SK-N-SH treated with all-trans-retinoic acid at 6 μM for 48 hours (cell line): ENCODE measurements around the gene FRMD4B.

Experiments used
- ARNTL ChIP-seq: fragments of 450-650 bp; formaldehyde crosslinking; IDR thresholded peaks from 2 replicates; pipeline ENCODE4 v1.5.0; 2020; ENCODE audit warnings: low read depth, mild to moderate bottlenecking, moderate library complexity, borderline replicate concordance
- BACH2 ChIP-seq: fragments of 250-450 bp; sonication (Bioruptor Pico); IDR thresholded peaks from 2 replicates; pipeline ENCODE4 v1.9.0; 2021; ENCODE audit warnings: mild to moderate bottlenecking, borderline replicate concordance
- GLIS3 ChIP-seq: fragments of 250-450 bp; sonication (Bioruptor Pico); IDR thresholded peaks from 2 replicates; pipeline ENCODE4 v1.5.0; 2020; ENCODE audit warnings: mild to moderate bottlenecking, moderate library complexity
- ISL1 ChIP-seq: fragments of 250-450 bp; sonication (Bioruptor Pico); IDR thresholded peaks from 2 replicates; pipeline ENCODE4 v2.1.2; 2022; ENCODE audit warnings: mild to moderate bottlenecking, moderate library complexity
- OSR1 ChIP-seq: fragments of 250-450 bp; sonication (Bioruptor Pico); IDR thresholded peaks from 2 replicates; pipeline ENCODE4 v1.8.0; 2022; ENCODE audit warnings: moderate library complexity, mild to moderate bottlenecking, inconsistent platforms
- PATZ1 ChIP-seq: fragments of 250-450 bp; sonication (Bioruptor Pico); IDR thresholded peaks from 2 replicates; pipeline ENCODE4 v1.8.0; 2020; ENCODE audit warnings: mild to moderate bottlenecking, moderate library complexity, borderline replicate concordance
- RARB ChIP-seq: fragments of 250-450 bp; sonication (Bioruptor Pico); IDR thresholded peaks from 2 replicates; pipeline ENCODE4 v1.8.0; 2021; ENCODE audit warnings: mild to moderate bottlenecking, moderate library complexity
- TOX ChIP-seq: fragments of 250-450 bp; sonication (Bioruptor Pico); IDR thresholded peaks from 2 replicates; pipeline ENCODE4 v1.8.0; 2021; ENCODE audit warnings: mild to moderate bottlenecking, moderate library complexity, borderline replicate concordance
- ZFP30 ChIP-seq: fragments of 450-650 bp; formaldehyde crosslinking; IDR thresholded peaks from 2 replicates; pipeline ENCODE4 v1.5.0; 2022; ENCODE audit warnings: mild to moderate bottlenecking, moderate library complexity

GRCh38 chr3:69272556-69272955 is 113.3 kb downstream of the FRMD4B start:
- no peak for TF ChIP-seq OSR1 (CRISPR knock-in tag)
- no peak for TF ChIP-seq TOX (CRISPR knock-in tag)
- no peak for TF ChIP-seq ZFP30 (CRISPR knock-in tag)
- TF ChIP-seq PATZ1 (CRISPR knock-in tag) = no peak
- no peak for TF ChIP-seq RARB (CRISPR knock-in tag)
- no peak for TF ChIP-seq ARNTL (CRISPR knock-in tag)
- TF ChIP-seq ISL1 = no peak
- no peak for TF ChIP-seq BACH2 (CRISPR knock-in tag)
- TF ChIP-seq GLIS3 (CRISPR knock-in tag) = no peak
